Tibial artery (tissue), 4 donors: ENCODE results near the gene CDK10.

Experiments
- DNase-seq, 2 donors: peaks; one replicate each; pipeline ENCODE4 v3.0.0-alpha.2; 2019
- H3K27ac ChIP-seq, 2 donors: fragments of 200-600 bp; sonication (generic) in 1 of 2; 1 replicate in 1 of 2; 2 replicates in 1 of 2; pipeline ENCODE4 v1.5.1; 2018 to 2019; ENCODE audit warnings: mild to moderate bottlenecking in 1 of 2
- H3K27me3 ChIP-seq, 2 donors: fragments of 200-600 bp; sonication (generic) in 1 of 2; one replicate each; pipeline versions ENCODE4 v1.5.1 to v1.6.0; 2016 to 2019
- H3K36me3 ChIP-seq, 3 donors: fragments of 200-600 bp; sonication (generic) in 2 of 3; one replicate each; pipeline ENCODE4 v1.5.1; 2016 to 2019; ENCODE audit warnings: mild to moderate bottlenecking in 2 of 3
- H3K4me1 ChIP-seq, 4 donors: fragments of 200-600 bp; sonication (generic) in 2 of 4; 1 replicate in 3 of 4; 2 replicates in 1 of 4; pipeline ENCODE4 v1.5.1; 2016 to 2019
- H3K4me3 ChIP-seq, 2 donors: fragments of 200-600 bp; sonication (generic) in 1 of 2; 1 replicate in 1 of 2; 2 replicates in 1 of 2; pipeline ENCODE4 v1.5.1; 2018 to 2019; ENCODE audit warnings: mild to moderate bottlenecking in 2 of 2
- H3K9me3 ChIP-seq, 3 donors: fragments of 200-600 bp; sonication (generic) in 1 of 3; one replicate each; pipeline ENCODE4 v1.5.1; 2016 to 2019
- intact Hi-C: fragments of 100-400 bp; cut with DNase I; formaldehyde crosslinking; loops from one replicate; pipeline ENCODE4 v1.15.0; 2023; ENCODE audit warnings: low total_unique reads
- TF ChIP-seq, protein P1 (sequence below), 2 experiments: fragments of 200-600 bp in 1 of 2; fragments of 450-650 bp in 1 of 2; IDR thresholded peaks; one replicate each; pipeline ENCODE4 v1.5.1; 2017 to 2019; ENCODE audit warnings: antibody characterized with exemption in 2 of 2, mild to moderate bottlenecking in 1 of 2, moderate library complexity in 1 of 2

CDK10 gene

DNA sequence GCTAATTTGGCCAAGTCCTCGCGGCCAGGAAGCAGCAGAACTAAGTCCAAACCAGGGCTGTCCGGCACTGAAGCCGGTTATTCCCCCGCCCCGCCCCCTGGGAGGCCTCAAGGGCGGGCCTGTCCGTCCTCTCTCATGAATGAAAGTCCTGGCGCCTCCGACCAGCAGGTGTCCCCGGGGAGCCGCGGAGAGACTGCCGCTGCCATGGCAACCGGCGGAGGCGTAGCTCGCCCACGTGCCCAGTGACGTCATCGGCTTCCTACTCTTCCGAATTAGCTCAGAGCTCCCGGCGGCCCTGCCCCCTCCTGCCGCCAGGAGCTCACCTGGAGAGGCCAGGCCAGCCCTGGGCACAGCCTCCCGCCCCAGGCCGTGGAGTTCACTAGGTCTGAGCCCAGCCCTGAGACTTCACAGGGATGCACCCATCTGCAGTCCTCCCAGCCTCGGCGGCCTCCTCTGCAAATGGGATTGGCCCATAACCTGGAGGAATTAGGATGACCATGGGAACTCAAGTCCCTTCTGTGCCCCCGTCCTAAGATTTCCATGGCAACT lies 13.7 kb downstream of the CDK10 start:
- peak overlapping the region; percentile 60 to 88 for H3K4me3 ChIP-seq
- peaks cover 0 to 16% of the 10 kb centered on the region in 2 donors for H3K27me3 ChIP-seq
- DNase-seq: peak; percentile 97 to 99
- H3K4me1 ChIP-seq: peaks cover 7 to 29% (median 26%) of the 10 kb centered on the region in 4 donors
- intact Hi-C loops: loop anchor here (2.0 kb wide), 1 partner anchor 173 kb away; the partner anchor contains the start of gene TCF25
- TF ChIP-seq, protein P1, sequence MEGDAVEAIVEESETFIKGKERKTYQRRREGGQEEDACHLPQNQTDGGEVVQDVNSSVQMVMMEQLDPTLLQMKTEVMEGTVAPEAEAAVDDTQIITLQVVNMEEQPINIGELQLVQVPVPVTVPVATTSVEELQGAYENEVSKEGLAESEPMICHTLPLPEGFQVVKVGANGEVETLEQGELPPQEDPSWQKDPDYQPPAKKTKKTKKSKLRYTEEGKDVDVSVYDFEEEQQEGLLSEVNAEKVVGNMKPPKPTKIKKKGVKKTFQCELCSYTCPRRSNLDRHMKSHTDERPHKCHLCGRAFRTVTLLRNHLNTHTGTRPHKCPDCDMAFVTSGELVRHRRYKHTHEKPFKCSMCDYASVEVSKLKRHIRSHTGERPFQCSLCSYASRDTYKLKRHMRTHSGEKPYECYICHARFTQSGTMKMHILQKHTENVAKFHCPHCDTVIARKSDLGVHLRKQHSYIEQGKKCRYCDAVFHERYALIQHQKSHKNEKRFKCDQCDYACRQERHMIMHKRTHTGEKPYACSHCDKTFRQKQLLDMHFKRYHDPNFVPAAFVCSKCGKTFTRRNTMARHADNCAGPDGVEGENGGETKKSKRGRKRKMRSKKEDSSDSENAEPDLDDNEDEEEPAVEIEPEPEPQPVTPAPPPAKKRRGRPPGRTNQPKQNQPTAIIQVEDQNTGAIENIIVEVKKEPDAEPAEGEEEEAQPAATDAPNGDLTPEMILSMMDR (IDR thresholded peaks at IDR 0.05): peak; percentile 51 to 67
- H3K36me3 ChIP-seq: peaks cover 0 to 27% (median 7%) of the 10 kb centered on the region in 3 donors
- peak overlapping the region; percentile 84 for H3K27ac ChIP-seq
- no peaks in the 10 kb centered on the region for H3K9me3 ChIP-seq

DNA sequence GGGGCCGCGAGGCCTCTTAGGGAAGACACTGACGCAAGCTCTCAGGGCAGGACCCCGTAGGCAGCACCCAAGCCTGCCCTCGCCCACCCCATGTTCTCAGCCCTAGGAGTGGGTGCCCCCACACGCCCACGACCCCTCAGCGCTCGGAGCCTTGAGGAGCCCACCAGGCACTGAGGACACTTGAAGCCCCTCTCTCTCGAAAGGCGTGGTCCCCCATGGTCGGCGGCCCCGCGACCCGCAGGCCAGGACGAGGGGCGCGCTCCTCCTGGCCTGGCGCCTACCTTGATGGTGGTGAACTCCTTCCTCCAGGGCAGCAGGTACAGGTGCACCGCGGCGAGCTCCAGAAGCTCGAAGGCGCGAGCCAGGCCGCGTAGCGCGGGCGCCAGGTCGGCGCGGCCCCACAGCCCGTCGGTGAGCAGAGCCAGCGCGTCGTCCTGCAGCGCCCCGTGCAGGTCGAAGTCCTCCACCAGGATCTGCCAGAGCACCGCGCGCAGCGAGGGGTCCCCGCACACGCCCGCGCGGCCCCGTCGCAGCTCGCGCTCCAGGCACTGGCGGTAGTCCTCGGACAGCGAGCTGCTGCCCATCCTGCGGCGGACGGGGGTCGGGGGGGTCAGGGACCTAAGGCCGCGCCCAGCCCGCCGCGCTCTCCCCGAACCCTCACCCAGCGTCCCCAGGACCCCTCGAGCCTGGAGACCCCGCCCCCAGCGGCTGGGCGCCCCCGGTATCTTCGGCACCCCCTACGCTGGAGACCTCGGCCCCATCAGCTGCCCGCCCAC lies 14.3 kb downstream of the CDK10 start:
- H3K27ac ChIP-seq: peak overlapping the region; percentile 84
- peaks cover 7 to 29% (median 26%) of the 10 kb centered on the region in 4 donors for H3K4me1 ChIP-seq
- intact Hi-C loops: loop anchor here (2.0 kb wide), 1 partner anchor 172 kb away; the partner anchor contains the start of gene TCF25
- no peaks in the 10 kb centered on the region for H3K9me3 ChIP-seq
- DNase-seq: no peak
- TF ChIP-seq, protein P1 (IDR thresholded peaks at IDR 0.05): no peak
- H3K27me3 ChIP-seq: peaks cover 0 to 20% of the 10 kb centered on the region in 2 donors
- H3K36me3 ChIP-seq: peaks cover 0 to 21% (median 7%) of the 10 kb centered on the region in 3 donors
- H3K4me3 ChIP-seq: peak overlapping the region; percentile 60 to 88

DNA sequence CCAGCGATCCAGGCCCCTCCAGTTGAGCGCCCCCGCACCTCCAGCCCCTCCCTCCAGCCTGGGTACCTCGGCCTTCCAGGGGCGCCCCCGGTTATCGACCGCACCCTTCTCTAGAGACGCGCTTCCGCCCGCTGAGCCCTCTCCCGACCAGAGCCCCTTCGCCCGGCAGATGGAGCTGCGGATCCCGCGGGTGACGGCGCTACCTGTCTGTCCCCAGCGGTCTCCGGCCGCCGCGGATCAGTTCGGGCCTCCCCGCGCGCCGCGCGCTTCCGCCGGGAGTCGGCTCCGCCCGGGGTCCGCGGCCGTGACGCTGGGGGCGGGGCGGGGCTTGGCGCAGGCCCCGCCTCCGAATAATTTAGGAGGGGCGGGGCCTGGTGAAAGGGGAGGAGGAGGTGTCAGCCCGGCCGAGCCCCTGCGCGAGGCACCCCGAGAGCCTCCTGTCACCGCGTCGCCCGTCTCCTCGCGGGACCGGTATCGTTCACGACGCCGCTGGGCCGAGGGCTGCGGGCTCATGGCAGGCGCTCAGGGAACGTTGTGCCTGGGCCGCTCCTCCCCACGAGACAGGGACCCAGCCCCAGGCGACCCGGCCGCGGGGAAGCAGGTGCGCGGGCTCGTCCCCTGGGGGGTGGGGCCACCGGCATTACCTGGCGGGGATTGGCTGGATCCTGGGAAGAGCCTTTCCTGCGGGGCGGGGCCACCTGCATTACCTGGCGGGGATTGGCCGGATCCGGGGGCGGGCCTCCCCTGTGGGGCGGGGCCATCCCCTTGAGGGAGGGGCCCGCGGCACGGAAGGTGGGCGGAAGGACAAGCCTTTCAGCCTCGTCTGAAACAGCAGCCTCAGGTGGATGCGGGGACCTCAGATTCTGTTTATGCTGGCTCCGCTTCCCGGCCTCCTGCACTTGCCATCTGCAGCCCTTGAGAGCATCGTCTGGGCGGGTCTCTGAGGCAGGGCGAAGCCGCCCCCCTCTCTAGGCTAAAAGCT lies 15.2 kb downstream of the CDK10 start, which contains the start of gene SPATA2L:
Gene SPATA2L, minus strand, starts transcription at position 281 of the 982 bp plus-strand sequence. CDS start 473 bp downstream, outside the sequence.
- Histone ChIP-seq H3K27me3 (peaks cover 0 to 23% of the 10 kb centered on the region in 2 donors), H3K27ac (peak within 1 kb of the TSS; percentile 84), H3K36me3 (peaks cover 0 to 13% (median 7%) of the 10 kb centered on the region in 3 donors), H3K4me3 (peak within 1 kb of the TSS; percentile 60 to 88), H3K4me1 (peaks cover 7 to 33% (median 27%) of the 10 kb centered on the region in 4 donors), H3K9me3 (no peaks in the 10 kb centered on the region)
- intact Hi-C loops: loop anchor here (2.0 kb wide), 1 partner anchor 171 kb away; the partner anchor contains the start of gene TCF25
- TF ChIP-seq, protein P1 (IDR thresholded peaks at IDR 0.05): no peak
- DNase-seq: peak; percentile 71 to 88

DNA sequence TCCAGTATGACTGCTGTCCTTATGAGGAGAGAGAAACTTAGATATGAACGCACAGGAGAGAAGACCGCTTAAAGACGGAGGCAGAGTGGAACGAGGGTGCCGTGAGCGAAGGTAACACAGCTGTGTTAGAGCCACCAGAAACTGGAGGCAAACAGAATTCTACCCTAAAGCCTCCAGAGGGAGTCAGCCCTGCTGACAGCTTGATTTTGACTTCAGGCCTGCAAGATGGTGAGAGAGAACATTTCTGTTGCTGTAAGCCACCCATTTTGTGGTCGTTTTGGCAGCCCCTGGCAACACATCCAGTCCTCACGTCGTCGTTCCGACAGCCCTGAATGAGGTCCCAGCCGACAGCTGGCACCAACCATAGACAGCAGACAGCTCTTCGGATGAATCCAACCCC lies 17.8 kb downstream of the CDK10 start:
- TF ChIP-seq, protein P1 (IDR thresholded peaks at IDR 0.05): no peak
- no peak overlapping the region for H3K4me3 ChIP-seq
- peaks cover 0 to 23% of the 10 kb centered on the region in 2 donors for H3K27me3 ChIP-seq
- intact Hi-C loops: no loop called here
- H3K4me1 ChIP-seq: peaks cover 7 to 33% (median 27%) of the 10 kb centered on the region in 4 donors
- no peaks in the 10 kb centered on the region for H3K36me3 ChIP-seq
- DNase-seq: no peak
- H3K9me3 ChIP-seq: no peaks in the 10 kb centered on the region
- no peak overlapping the region for H3K27ac ChIP-seq

DNA sequence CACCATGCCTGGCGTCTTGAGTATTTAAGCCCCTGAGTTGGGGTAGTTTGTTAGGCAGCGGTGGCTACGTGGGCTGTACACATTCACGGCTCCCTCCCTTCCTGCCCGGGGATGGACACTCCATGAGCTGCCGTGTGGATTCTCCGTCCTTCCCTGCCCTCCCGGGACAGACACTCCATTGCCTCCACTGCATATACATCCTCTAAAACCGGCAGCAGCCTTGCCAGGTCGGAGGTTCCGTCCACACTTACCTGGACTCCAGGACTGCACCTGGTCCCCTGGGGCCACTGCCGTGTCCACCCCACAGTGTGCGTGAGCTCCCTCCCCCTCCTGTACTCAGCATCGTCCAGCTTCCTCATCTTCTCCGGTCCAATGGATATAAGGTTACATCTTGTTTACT lies 18.5 kb downstream of the CDK10 start:
- no peak for DNase-seq
- Histone ChIP-seq H3K36me3 (no peaks in the 10 kb centered on the region), H3K27me3 (peaks cover 0 to 23% of the 10 kb centered on the region in 2 donors), H3K4me1 (peaks cover 7 to 28% (median 23%) of the 10 kb centered on the region in 4 donors), H3K27ac (no peak overlapping the region), H3K4me3 (no peak overlapping the region), H3K9me3 (no peaks in the 10 kb centered on the region)
- TF ChIP-seq, protein P1 (IDR thresholded peaks at IDR 0.05): no peak
- intact Hi-C loops: no loop called here
